Activated naive CD4-positive, alpha-beta T cell treated with anti-CD3 and anti-CD28 coated beads for 36 hours (primary cell): Measurements from ENCODE around the gene SLC8A1. TPM values are rescaled to one million over a fixed set of nuclear protein-coding genes. Genes with fewer than 3 reads are reported as not detected.

Source experiments
- CTCF ChIA-PET: fragments of 350-600 bp; sonication (Branson Sonifier 250); formaldehyde crosslinking; loops from one replicate; lab custom pipeline; 2021; ENCODE audit warnings: antibody characterized with exemption; lab: Charles Lee
- DNase-seq: peaks from one replicate; pipeline ENCODE4 v3.0.0-alpha.2; 2020
- H3K27ac Mint-ChIP-seq: one replicate; pipeline ENCODE4 v1.8.0; 2021; ENCODE audit warnings: mild to moderate bottlenecking, mixed read lengths
- H3K27me3 Mint-ChIP-seq: one replicate; pipeline ENCODE4 v1.8.0; 2021; ENCODE audit warnings: low read depth, mixed read lengths
- H3K36me3 Mint-ChIP-seq: one replicate; pipeline ENCODE4 v1.8.0; 2021; ENCODE audit warnings: low read depth, mixed read lengths
- H3K4me1 Mint-ChIP-seq: one replicate; pipeline ENCODE4 v1.8.0; 2021; ENCODE audit warnings: low read depth, mixed read lengths
- H3K4me3 Mint-ChIP-seq: one replicate; pipeline ENCODE4 v1.8.0; 2021; ENCODE audit warnings: mild to moderate bottlenecking, moderate library complexity, mixed read lengths
- H3K9me3 Mint-ChIP-seq: one replicate; pipeline ENCODE4 v1.8.0; 2021; ENCODE audit warnings: mixed read lengths
- intact Hi-C: fragments of 100-400 bp; cut with micrococcal nuclease; formaldehyde crosslinking; loops from one replicate; pipeline ENCODE4 v1.15.1; 2023
- total RNA-seq, 2 experiments: library from RNA; stranded (reverse); gene quantifications; one replicate each; pipeline ENCODE4 v1.2.3, GENCODE V29; 2021

Gene SLC8A1
- total RNA-seq, 2 experiments from 2014 or later = 0.60 to 0.99 TPM

DNA sequence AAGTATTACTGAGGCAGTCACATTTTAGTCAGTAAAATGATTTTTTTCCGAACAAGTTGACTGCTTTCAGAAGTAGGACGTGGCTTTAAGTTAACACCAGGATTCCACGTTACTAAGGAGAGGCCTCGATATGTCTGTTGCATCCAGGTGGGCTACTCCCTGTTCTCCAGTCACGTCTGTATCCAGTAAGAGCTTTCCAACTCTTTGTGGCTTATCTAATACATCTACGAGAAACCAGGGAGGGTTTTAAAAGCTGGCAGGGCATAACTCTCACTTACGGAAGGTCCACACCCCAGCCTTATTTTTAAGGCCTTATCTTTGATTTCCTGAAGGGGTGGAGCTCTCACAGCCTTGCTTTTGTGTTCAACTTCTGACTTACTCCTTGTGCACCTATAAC, 99.2 kb downstream of the SLC8A1 start:
- intact Hi-C loops = no loop called here
- CTCF ChIA-PET = no interaction called here
- Mint-ChIP-seq H3K4me1 (no peaks in the 10 kb centered on the region), H3K27ac (no peak overlapping the region), H3K4me3 (no peak overlapping the region), H3K27me3 (no peaks in the 10 kb centered on the region), H3K9me3 (no peaks in the 10 kb centered on the region), H3K36me3 (no peaks in the 10 kb centered on the region)
- DNase-seq = no peak

DNA sequence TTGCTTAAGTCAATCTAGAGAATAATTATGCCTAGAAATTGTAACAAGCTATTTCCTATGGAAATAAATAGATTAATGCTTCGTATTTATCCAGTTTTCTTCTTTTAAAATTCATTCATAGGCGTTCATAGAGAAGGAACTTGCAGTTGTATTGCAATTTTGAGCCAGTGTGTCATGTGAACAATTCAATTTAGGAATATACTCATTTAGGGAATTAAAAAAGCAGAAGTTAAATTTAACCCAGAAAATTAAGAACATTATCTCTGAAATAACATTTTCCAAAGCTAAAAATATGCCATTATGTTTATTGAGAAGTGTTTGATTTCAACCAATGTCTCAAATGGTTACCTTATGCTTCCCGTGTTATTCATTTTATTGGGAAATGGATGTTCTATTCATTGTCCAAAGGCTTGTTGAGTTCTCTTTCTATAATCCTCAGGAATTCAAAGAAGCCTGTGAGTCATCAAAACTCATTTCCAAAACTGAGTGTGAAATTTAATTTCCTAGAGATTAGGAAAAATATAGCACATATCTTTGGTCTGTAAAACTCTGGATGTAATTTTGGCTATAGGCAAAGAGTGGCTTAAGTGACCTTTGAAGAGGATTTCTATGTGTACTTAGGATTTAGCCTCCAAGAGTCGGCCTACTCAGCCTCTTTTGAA, 99.7 kb downstream of the SLC8A1 start:
- CTCF ChIA-PET = interaction anchor here (0.6 kb wide), 2 partner anchors 114 to 127 kb away, joined by 3 to 6 read pairs; no protein-coding TSS in a partner anchor
- H3K27me3 Mint-ChIP-seq = no peaks in the 10 kb centered on the region
- intact Hi-C loops = no loop called here

DNA sequence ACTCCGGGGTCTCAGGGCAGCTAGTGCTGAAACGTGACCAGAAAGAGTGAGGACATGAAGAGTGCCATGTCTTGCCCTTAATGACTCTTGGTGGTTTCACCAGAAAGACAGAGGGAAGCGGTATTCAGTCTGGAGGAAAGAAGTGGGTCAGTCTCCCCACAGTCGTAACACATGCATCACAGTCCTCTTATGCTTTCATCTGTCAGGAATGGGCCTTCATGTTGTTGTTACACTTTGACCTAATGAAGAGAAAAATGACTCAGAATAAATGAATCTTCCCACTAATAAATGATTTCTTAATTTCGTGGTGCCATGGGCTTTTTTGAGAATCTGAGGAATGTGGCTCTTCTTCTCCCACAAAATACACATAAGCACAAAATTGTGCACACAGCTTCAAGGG, 103.2 kb downstream of the SLC8A1 start:
- CTCF ChIA-PET = no interaction called here
- no peak for DNase-seq
- no peaks in the 10 kb centered on the region for H3K9me3 Mint-ChIP-seq
- H3K27ac Mint-ChIP-seq = no peak overlapping the region
- no peaks in the 10 kb centered on the region for H3K27me3 Mint-ChIP-seq
- intact Hi-C loops = no loop called here
- H3K4me3 Mint-ChIP-seq = no peak overlapping the region
- H3K36me3 Mint-ChIP-seq = no peaks in the 10 kb centered on the region
- H3K4me1 Mint-ChIP-seq = no peaks in the 10 kb centered on the region

More for the DNA sequence above, 99.7 kb downstream of the SLC8A1 start:
- Mint-ChIP-seq H3K27ac (no peak overlapping the region), H3K4me3 (no peak overlapping the region), H3K4me1 (no peaks in the 10 kb centered on the region), H3K36me3 (no peaks in the 10 kb centered on the region), H3K9me3 (no peaks in the 10 kb centered on the region)
- DNase-seq = no peak

DNA sequence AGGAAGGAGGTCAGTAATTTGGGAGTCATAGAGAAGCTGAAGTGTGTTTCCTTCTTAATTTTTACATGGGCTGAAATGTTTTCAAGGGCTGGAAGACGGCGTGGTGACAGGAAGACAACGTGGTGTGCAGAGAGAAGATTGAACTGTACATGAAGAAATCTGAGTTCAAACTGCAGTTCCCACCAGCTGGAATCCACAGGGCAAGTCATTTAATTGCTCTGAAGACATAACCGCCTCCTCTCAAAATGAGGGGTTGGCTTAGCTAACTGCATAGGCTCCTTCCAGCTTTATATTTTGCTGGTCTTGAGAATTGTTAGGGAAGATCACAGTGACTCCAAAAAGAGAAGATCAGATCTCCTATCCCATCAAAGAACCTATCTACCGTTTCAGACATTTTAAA, 103.9 kb downstream of the SLC8A1 start:
- H3K4me1 Mint-ChIP-seq = no peaks in the 10 kb centered on the region
- H3K27ac Mint-ChIP-seq = no peak overlapping the region
- no peaks in the 10 kb centered on the region for H3K9me3 Mint-ChIP-seq
- intact Hi-C loops = no loop called here
- no peaks in the 10 kb centered on the region for H3K27me3 Mint-ChIP-seq
- no peaks in the 10 kb centered on the region for H3K36me3 Mint-ChIP-seq
- H3K4me3 Mint-ChIP-seq = no peak overlapping the region
- no peak for DNase-seq
- CTCF ChIA-PET = no interaction called here

DNA sequence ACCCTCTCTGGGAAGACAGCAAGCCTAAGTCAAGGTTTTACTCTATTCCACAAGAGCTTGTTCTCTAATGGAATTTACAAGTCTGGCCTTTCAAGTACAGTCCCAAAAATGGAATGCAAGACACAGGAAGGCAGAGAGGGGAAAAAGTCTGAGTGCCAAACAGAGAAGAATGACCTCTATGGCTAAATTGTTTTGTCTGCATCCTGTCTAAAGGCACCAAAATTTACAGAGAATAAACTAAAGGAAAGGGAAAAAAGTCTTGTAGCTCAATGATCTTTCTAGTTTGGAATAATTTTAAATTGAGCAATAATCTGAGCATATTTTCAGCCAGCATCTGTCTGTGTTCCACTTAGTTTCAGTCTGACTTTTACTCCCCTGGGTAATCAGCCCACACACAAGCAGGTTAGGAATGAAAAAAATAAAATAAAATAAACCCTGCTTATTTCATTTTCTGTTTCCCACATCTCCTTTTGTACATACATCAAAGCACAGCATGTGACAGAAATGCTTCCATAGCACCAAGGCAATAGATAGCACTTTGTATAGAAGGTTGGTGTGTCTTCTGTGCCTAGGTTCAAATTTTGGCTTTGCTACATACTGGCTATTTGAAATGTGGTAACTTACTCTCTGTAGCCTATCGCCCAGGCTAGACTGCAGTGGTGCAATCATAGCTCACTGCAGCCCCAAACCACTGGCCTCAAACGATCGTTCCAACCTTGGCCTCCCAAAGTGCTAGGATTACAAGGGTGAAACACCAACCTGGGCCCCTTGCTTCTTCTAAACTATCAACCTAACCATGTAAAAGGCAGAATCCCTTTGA, 105.1 kb downstream of the SLC8A1 start:
- H3K27ac Mint-ChIP-seq = no peak overlapping the region
- H3K4me3 Mint-ChIP-seq = no peak overlapping the region
- CTCF ChIA-PET = no interaction called here
- intact Hi-C loops = no loop called here
- no peaks in the 10 kb centered on the region for H3K4me1 Mint-ChIP-seq
- DNase-seq = no peak
- H3K36me3 Mint-ChIP-seq = no peaks in the 10 kb centered on the region
- no peaks in the 10 kb centered on the region for H3K9me3 Mint-ChIP-seq
- no peaks in the 10 kb centered on the region for H3K27me3 Mint-ChIP-seq

DNA sequence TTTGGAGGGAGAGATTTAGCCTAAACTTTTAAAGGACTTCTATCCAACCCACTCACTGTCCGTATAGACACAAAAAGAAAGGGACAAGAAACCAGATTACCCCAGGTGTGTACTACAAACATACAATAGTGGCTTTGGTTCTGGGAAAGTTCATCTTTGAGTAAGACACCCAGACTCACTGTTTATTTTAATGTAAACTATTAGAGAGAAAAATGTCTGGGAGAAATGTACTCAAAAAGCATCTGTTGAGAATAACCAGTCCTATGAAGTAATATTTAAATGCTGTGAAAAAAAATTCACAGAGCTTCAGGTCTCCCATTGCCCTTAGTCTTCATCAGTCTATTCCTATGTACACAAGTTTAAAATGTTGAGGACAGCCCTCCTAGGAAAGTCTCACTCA, 107.5 kb downstream of the SLC8A1 start:
- DNase-seq = no peak
- Mint-ChIP-seq H3K4me1 (no peaks in the 10 kb centered on the region), H3K27ac (no peak overlapping the region), H3K27me3 (peaks cover 2% of the 10 kb centered on the region), H3K4me3 (no peak overlapping the region), H3K36me3 (no peaks in the 10 kb centered on the region), H3K9me3 (no peaks in the 10 kb centered on the region)
- intact Hi-C loops = no loop called here
- CTCF ChIA-PET = no interaction called here

DNA sequence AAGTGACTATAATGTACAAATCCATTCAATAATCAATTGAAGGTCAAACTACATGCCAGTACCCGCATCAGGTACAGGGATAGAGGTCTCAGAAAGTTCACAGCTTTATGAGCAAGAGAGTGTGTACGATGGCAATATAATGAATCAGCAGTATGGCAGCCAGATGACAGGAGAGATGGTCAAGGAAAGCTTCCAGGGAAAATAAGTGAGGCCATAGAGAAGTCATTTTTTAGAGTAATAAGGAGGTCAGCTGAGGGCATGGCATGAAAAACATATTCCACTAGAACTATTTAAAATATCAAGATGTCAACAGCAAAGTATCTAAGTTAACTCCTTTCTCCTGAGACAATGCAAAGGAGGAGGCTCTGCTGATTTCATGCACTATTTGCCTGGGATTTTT, 108.0 kb downstream of the SLC8A1 start:
- DNase-seq = no peak
- Mint-ChIP-seq H3K4me3 (no peak overlapping the region), H3K27ac (no peak overlapping the region), H3K9me3 (no peaks in the 10 kb centered on the region), H3K27me3 (peaks cover 2% of the 10 kb centered on the region), H3K4me1 (no peaks in the 10 kb centered on the region), H3K36me3 (no peaks in the 10 kb centered on the region)
- CTCF ChIA-PET = no interaction called here
- intact Hi-C loops = no loop called here

DNA sequence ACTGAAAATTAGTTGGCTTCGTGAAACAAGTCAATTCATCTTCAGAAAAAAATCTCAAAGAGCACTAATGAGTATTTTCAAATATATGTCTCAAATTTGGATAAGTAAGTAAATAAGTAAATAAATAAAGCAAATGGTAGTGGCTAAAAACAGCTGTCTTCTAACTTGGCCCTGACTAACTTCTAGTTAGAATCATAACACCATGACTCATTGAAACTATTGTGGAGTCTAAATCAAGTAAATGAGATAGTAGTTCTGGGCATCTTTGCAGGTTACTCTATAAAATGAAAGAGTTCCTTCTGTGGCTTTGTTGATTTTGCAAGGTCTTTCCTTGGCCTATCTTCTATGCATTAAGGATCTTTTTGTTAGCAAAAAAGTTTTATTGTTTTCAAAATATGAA, 110.7 kb downstream of the SLC8A1 start:
- peaks cover 2% of the 10 kb centered on the region for H3K27me3 Mint-ChIP-seq
- H3K4me3 Mint-ChIP-seq = no peak overlapping the region
- H3K36me3 Mint-ChIP-seq = no peaks in the 10 kb centered on the region
- CTCF ChIA-PET = no interaction called here
- no peak overlapping the region for H3K27ac Mint-ChIP-seq
- no peaks in the 10 kb centered on the region for H3K4me1 Mint-ChIP-seq
- DNase-seq = no peak
- no peaks in the 10 kb centered on the region for H3K9me3 Mint-ChIP-seq
- intact Hi-C loops = no loop called here

DNA sequence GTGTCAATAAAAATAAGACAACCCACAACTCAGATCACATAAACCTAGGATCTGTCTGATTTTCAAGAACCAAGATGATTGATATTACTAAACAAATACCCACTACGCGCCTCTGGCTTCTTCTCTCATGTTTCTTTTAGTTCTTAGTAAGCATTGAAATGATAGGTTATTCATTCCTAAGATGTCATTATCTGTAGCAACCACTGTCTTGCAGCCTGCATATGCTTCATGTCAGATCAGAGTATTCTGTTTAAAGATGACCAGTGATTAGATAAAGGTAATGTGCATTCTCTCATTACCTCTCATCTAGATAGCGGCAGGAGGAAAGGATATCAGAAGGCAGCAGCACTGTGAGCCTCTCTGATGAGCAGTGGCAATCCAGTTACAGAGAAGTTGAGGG, 112.9 kb downstream of the SLC8A1 start:
- H3K36me3 Mint-ChIP-seq = no peaks in the 10 kb centered on the region
- intact Hi-C loops = no loop called here
- H3K27ac Mint-ChIP-seq = no peak overlapping the region
- H3K4me1 Mint-ChIP-seq = no peaks in the 10 kb centered on the region
- peaks cover 2% of the 10 kb centered on the region for H3K27me3 Mint-ChIP-seq
- CTCF ChIA-PET = no interaction called here
- H3K9me3 Mint-ChIP-seq = no peaks in the 10 kb centered on the region
- no peak for DNase-seq
- H3K4me3 Mint-ChIP-seq = no peak overlapping the region

DNA sequence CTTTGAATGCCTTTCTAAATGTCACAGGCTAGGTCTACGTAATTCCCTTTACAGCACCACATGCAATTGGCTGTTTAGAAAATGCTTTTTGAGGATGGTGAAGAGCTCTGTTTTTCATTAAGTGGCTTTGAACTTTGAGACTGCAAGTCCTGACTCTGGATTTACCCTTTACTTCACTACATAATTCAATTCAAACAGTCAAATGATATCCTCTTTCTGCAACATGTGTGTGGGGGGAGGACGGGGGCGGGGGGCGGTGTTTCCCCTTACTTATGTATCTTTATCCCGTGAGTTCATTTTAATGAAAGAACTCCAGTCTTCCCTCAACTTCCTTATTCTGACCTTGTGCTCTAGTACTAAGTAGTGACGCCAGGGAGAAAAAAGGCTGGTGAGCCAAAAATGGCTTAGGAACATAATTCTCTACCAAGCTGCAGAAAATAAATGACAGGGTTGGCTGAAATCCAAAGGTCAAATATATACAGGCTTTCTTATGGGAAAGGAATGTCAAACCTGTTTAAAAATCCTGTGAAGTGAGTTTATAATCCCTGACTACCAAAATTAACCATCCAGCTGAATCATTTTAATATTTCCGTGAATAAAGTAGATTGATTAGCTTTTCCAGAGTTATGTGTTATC, 119.6 kb downstream of the SLC8A1 start:
- DNase-seq = no peak
- no peaks in the 10 kb centered on the region for H3K27me3 Mint-ChIP-seq
- no peak overlapping the region for H3K4me3 Mint-ChIP-seq
- CTCF ChIA-PET = no interaction called here
- intact Hi-C loops = no loop called here
- H3K4me1 Mint-ChIP-seq = peaks cover 5% of the 10 kb centered on the region
- no peaks in the 10 kb centered on the region for H3K36me3 Mint-ChIP-seq
- H3K27ac Mint-ChIP-seq = no peak overlapping the region
- no peaks in the 10 kb centered on the region for H3K9me3 Mint-ChIP-seq

DNA sequence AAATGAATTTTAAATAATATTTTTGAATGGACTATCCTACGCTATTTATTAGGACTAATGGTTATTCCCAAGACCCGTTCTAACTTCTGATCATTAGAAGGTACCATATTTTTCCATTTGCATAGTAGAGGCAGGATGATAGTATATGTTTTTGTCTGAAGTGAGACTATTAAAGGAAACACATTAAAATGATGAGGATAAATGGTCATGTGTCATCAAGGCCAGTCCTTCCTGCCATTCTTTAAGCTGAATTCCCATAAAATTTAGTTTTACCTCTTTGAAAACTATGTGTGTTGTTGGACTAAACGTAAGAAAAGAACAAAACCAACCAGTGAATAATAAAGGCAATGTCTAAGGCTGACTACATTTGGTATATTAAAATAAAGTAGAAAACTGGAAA, 121.8 kb downstream of the SLC8A1 start:
- CTCF ChIA-PET = no interaction called here
- Mint-ChIP-seq H3K4me1 (peaks cover 5% of the 10 kb centered on the region), H3K27me3 (no peaks in the 10 kb centered on the region), H3K36me3 (no peaks in the 10 kb centered on the region), H3K4me3 (no peak overlapping the region), H3K27ac (no peak overlapping the region), H3K9me3 (no peaks in the 10 kb centered on the region)
- intact Hi-C loops = no loop called here
- no peak for DNase-seq

DNA sequence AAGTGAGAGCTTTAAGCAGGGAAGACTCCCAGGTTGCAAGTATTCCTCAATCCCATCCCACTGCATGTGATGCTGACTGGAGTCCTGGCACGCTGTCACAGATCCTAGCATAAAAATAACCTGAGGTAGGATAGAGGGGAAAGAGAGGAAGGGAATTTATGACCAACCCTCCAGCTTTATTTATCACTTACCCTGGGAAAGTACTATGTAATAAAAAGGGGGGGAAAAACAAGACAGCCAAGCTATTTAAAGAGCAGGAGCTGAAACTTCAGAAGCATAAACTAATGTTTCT, 122.2 kb downstream of the SLC8A1 start:
- no peak for DNase-seq
- no peaks in the 10 kb centered on the region for H3K27me3 Mint-ChIP-seq
- H3K4me3 Mint-ChIP-seq = no peak overlapping the region
- H3K36me3 Mint-ChIP-seq = no peaks in the 10 kb centered on the region
- intact Hi-C loops = no loop called here
- no peak overlapping the region for H3K27ac Mint-ChIP-seq
- CTCF ChIA-PET = no interaction called here
- peaks cover 5% of the 10 kb centered on the region for H3K4me1 Mint-ChIP-seq
- peaks cover 1% of the 10 kb centered on the region for H3K9me3 Mint-ChIP-seq

DNA sequence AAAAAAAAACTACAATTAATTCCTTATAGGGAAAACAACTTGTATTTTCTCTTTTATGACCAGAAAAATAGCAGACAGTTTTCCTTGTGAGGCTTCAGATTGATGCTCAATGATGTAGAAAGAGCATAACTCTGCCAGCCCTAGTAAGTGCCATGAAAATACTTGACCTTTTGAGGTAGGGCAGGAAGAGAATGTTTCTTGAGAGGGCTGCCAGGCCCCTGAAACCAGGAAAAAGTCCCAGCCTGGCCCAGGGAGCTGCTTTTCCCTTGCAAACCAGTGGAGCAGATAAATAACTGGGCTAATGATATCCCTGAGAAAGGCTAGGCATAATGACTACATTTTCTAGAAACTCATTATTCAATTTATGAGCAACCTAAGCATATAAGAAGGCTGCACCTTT, 126.8 kb downstream of the SLC8A1 start:
- peaks cover 3% of the 10 kb centered on the region for H3K27me3 Mint-ChIP-seq
- H3K4me1 Mint-ChIP-seq = peaks cover 5% of the 10 kb centered on the region
- intact Hi-C loops = no loop called here
- no peak for DNase-seq
- H3K4me3 Mint-ChIP-seq = no peak overlapping the region
- no peaks in the 10 kb centered on the region for H3K36me3 Mint-ChIP-seq
- no peak overlapping the region for H3K27ac Mint-ChIP-seq
- CTCF ChIA-PET = no interaction called here
- H3K9me3 Mint-ChIP-seq = peaks cover 1% of the 10 kb centered on the region
